Body of pancreas (tissue), 4 donors: Measurements from ENCODE around the gene KIAA1191.

Experiments used
- CTCF ChIP-seq, 7 experiments: fragments of 450-650 bp in 4 of 7; fragments of 200-600 bp in 3 of 7; sonication (generic) in 3 of 7; IDR thresholded peaks; one replicate each; pipeline ENCODE4 v1.5.1; 2016 to 2019; ENCODE audit warnings: antibody characterized with exemption in 7 of 7
- POLR2A ChIP-seq, 3 donors: fragments of 450-650 bp; IDR thresholded peaks; one replicate each; pipeline ENCODE4 v1.6.1; 2016; ENCODE audit warnings: antibody characterized with exemption in 3 of 3, mild to moderate bottlenecking in 2 of 3

GRCh38 chr5:176379881-176380280 lies 18.3 kb upstream of the KIAA1191 start:
- TF ChIP-seq CTCF (IDR thresholded peaks at IDR 0.05) (no peak), POLR2A (IDR thresholded peaks at IDR 0.05) (no peak)
